GM21723 (cell line): ENCODE data around the gene CELF5.
"Not testable (repeated sequence)": the region's sequence is repeated elsewhere in the genome, so short reads cannot be mapped to it uniquely, and the experiment has no call there.

Experiments used
- ATAC-seq: cut with Tn5 transposase; IDR thresholded peaks from one replicate; pipeline ENCODE4 v1.9.1; 2021; ENCODE audit warnings: mild to moderate bottlenecking, moderate library complexity; ENCODE audit not compliant: unreplicated experiment

CELF5 gene

DNA sequence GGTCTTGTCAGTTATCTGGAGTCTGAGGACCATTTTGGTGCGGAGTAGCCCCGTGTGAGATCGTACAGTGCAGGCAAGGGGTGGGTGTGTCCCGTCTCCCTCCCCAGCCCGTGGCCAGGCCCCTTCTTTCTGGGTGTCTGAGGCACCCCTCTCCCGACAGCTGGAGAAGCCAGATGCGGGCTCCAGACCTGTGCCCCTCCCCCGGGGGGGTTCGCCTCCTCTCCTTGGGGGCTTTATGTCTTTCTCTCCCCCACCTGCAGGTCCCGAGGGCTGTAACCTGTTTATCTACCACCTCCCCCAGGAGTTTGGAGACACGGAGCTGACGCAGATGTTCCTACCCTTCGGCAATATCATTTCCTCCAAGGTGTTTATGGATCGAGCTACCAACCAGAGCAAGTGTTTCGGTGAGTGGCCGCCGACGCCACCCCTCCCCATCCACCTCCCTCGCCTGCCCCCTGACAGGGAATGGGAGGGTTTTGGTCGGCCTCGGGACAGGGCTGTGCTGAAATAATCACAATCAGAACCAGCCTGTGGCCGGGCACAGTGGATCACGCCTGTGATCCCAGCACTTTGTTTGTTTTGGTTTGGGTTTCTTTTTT, 65.6 kb downstream of the CELF5 start:
- ATAC-seq: no peak

DNA sequence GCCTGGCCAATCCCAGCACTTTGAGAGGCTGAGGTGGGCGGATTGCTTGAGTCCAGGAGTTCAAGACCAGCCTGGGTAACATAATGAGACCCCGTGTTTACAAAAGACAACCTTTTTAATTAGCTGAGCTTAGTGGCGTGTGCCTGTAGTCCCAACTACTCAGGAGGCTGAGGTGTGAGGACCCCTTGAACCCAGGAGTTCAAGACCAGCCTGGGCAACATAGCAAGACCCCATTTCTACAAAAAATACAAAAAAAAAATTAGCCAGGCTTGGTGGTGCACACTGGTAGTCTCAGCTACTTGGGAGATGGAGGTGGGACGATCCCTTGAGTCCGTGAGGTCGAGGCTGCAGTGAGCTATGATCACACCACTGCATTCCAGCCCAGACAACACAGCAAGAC, 66.4 kb downstream of the CELF5 start:
- ATAC-seq: not testable (repeated sequence)

DNA sequence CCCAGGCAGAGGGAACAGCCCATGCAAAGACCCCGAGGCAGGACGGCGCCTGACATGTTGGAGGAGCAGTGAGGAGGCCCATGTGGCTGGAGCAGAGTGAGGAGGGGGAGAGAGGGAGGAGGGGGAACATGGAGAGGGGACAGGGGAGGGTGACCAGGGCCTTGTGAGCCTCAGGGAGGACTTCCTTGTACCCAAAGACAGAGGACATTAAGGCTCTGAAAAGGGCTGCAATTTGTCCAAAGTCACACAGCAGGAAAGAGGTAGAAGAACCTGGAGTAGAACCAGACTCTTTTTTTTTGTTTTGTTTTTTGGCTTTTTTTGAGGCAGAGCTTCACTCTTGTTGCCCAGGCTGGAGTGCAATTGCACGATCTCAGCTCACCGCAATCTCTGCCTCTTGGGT, 67.2 kb downstream of the CELF5 start:
- no peak for ATAC-seq

DNA sequence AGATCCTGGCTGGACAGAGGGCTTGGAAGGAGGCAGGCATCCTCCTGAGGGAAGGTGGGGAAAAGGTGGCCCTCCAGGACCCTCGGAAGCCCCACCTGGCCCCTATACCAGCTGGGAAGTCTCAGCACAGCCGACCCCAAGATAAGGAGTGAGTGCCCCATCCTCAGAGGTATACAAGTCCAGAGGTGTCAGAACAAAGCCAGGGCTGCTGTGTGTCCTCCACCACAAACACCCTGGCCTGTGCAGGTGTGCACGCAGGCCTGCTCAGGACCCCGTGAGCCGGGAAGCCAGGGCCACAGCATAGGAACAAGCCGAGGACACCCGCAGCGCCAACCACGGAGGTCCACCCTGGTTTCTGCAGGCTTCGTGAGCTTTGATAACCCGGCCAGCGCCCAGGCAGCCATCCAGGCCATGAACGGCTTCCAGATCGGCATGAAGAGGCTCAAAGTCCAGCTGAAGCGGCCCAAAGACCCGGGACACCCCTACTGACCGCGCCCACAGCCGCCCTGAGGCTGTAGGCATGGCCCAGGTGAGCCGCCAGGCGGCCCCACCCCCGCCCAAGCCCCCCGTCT, 68.6 kb downstream of the CELF5 start:
- no peak for ATAC-seq

DNA sequence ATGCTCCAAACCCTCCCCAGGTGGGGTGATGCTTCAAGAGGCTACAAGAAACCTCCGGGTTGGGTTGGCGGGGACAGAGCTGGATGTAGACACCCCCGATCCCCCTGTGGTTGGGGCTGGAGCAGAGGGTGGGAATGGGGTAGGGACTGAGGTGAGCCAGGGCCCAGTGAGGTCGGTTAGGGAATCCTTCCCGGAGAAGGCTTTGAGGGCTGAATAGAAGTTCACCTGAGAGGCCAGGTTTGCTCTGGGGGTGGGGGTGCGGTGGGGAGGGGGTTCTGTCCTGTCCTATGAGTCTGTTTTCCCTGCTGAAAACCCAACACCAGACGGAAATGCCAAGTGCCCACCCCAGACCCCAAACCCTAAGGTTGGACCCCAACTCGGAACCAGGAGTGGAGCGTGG, 69.1 kb downstream of the CELF5 start:
- no peak for ATAC-seq

DNA sequence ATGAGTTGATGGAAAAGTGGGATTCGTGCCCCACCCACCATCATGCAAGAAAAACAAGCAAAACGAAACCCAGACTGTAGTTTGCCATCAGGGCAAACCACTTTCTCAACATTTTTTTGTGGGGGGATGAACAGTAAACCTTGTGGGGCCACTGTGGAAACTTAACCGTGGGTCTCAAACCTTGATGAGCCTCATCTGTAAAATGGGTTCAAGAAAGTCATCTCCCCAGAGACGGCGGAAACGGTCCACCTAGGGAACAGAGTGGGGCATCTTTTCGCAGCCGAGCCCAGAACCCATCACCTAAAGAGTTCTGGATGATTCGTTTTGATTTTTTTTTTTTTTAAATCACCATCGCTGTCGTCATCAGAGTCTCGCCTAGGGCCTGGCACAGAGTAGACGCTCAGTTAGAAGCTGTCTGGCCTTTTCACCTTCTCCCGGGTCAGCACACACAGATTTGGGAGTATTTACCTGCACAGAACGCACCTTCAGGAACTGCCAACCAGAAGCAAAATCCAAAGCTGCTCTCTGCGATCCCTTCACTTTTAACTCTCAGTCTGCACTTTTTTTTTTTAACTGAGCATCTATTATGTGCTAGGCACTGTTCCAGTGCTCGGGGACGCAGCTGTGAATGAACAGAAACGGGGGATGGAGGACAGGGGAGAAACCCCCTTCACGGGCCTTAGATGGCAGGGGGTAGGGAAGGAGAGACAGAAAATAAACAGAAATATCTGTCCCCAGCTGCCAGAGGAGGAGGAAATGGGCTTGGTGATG, 69.8 kb downstream of the CELF5 start:
- ATAC-seq: no peak

DNA sequence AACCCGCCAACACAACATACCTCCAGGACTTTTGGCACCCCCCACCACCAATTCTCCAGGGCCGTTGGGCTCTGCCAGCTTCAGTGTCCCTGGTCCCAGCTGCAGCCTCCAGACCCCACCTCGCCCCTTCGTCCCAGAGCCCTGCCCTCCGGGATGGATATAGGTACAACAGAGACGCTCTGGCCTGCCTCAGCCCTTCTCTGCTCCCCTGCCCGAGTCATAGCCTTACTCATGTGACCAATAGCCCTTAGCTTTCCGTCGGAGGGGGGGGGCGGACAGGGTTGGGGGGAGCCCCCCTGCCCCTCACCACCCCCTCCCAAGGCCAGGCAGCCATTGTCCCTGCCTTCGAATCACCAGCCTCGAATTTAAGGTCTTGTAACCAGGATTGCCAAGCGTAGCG, 71.1 kb downstream of the CELF5 start:
- ATAC-seq: no peak

DNA sequence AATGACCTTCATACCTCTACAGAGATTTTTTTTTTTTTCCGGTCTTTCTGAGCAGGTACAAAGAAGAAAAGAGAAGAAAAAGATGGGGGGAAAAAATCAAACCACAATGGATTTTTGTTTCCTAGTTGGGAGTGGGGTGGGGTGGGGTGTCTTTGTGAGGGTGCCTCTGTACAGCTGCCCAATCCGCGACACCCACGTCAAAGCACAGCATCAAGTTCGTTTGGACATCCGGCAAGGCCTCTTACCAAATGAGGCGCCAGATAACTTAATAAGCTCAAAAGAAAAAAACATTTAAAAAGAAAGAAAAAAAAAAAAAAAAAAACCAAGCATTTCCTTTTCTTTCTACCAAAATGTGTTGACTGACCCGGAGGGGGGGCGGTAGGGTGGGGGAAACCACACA, 71.6 kb downstream of the CELF5 start:
- no peak for ATAC-seq

DNA sequence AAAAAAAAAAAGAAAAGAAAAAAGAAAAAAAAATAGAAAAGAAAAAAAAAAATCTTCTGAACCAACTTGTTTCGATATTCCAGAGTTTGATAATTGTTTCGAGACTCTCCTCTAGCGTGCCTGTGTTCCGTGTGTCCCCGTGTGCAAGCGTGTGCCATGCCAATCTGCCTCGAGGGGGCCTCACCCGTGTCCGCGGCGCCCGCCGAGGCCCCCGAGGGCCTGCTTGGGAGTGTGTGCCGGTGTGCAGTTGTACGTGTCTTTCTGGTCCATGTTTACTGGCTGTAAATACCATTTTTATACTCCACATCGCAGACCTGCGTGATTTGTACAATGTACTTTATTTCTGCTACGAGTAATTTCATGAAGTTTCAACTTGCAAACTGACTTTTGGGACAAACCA, 72.0 kb downstream of the CELF5 start:
- no peak for ATAC-seq

DNA sequence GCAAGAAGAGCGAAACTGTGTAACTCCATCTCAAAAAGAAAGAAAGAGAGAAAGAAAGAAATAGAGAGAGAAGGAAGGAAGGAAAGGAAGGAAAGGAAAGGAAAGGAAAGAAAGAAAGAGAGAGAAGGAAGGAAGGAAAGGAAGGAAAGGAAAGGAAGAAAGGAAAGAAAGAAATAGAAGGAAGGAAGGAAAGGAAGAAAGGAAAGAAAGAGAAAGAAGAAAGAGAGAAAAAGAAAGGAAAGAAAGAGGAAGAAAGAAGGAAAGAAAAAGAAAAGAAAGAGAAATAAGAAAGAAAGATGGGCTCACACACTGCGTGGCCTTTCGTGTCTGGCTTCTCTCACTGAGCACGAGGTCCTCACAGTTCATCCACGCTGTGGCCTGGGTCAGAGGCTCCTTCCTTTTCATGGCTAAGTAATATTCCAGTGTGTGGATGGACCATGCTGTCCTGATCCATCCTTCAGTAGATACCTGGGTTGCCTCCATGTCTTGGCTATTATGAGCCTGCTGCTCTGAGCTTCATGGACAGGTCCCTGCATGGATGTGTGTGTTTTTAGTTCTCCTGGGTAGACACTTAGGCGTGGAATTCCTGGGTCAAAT, 74.5 kb downstream of the CELF5 start:
- no peak for ATAC-seq

DNA sequence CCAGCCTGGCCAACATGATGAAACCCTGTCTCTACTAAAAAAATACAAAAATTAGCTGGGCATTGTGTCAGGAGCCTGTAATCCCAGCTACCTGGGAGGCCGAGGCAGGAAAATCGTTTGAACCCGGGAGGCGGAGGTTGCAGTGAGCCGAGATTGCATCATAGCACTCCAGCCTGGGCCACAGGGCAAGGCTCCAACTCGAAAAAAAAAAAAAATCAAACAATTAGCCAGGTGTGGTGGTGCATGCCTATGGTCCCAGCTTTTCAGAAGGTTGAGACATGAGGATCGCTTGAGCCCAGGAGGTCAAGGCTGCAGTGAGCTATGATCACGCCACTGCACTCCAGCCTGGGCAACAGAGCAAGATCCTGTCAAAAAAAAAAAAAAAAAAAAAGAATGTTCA, 76.1 kb downstream of the CELF5 start:
- ATAC-seq: not testable (repeated sequence)

DNA sequence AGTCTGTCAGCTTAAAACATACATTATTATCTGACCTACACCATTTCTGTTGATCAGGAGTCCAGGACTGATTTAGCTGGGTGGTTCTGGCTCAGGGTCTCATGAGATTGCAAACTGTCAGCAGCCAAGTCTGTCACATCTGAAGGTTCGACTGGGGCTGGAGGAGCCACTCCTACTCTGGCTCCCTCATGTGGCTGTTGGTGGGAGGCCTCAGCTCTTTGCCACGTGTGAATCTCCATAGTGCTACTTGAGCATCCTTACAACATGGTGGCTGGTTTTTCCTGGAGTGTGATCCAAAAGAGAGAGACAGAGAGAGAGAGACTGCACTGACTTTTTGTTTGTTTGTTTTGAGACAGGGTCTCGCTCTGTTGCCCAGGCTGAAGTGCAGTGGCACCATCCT, 78.3 kb downstream of the CELF5 start:
- ATAC-seq: no peak

DNA sequence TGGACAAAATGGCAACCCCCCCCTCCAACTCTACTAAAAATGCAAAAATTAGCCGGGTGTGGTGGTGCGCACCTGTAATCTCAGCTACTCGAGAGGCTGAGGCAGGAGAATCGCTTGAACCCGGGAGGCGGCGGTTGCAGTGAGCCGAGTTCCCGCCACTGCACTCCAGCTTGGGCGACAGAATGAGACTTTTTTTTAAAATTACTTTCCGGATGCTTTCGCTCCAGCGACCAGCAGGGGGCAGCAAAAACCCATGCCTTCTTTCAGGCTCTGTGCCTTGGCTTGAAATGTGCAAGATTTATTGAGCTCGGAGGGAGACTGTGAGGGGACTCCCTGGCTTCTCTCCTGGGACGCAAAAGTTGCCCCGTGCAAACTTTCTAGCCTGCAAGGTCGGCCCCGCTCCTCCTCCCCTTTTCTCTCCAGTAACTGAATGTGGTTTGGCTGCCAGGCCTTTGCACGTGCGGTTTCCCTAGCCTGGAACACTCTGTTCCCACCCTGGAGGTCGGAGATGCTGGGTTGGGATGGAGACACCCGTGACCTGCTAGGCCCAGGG, 80.5 kb downstream of the CELF5 start:
- ATAC-seq: no peak

DNA sequence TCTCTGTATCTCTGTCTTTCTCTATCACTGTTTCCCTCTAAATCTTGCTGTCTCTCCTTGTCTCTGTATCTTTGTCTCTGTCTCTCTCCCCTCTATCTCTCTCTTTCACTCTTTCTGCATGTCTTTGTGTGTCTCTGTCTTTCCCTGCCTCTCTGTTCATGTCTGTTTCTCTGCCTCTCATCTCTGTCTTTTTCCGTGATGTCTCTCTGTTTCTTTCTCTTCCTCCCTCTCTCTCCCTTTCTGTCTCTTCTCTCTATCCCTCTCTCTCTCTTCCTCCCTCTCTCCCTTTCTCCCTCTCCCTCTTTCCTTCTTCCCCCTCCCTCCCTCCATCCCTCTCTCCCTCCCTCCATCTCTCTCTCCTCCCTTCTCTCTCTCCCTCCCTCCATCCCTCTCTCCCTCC, 85.3 kb downstream of the CELF5 start:
- ATAC-seq: no peak

DNA sequence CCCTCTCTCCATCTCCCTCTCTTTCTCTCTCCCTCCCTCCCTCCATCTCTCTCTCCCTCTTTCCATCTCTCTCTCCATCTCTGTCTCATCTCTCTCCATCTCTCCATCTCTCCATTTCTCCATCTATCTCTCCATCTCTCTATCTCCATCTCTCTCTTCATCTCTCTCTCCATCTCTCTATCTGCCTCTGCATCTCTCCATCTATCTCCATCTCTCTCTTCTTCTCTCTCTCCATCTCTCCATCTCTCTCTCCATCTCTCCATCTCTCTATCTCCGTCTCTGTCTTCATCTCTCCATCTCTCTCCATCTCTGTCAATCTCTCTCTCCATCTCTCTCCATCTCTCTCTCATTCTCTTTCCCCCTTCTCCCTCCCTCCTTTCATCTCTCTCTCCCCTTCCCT, 85.8 kb downstream of the CELF5 start:
- no peak for ATAC-seq

DNA sequence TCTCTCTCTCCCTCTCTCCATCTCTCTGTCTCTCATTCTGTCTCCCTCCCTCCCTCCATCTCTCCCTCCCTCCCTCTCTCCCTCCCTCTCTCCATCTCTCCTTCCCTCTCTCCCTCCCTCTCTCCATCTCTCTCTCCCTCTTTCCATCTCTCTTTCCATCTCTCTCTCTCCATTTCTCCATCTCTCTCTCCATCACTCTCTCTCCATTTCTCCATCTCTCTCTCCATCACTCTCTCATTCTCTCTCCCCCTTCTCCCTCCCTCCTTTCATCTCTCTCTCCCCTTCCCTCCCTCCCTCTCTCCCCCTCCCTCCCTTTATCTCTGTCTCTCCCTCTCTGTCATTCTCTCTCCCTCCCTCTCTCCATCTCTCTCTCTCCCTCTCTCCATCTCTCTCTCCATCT, 86.2 kb downstream of the CELF5 start:
- no peak for ATAC-seq

DNA sequence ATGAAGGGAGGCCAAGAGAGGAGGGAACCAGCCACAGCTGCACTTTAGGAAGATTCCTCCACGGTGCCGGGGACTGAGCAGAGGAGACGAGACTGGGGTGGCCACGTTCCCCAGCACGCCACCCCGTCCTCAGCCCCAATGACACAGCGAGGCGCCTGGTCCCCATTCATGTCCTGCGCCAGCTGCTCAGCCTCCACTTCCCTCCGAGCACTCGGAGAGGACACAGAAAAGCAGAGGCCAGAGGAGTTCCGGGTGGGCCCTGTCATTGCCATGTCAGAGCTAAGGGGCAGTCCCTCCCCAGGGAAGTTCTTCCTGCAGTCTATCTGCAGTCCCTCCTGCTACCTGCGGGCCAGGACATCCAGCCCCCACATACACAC, 88.7 kb downstream of the CELF5 start:
- no peak for ATAC-seq

DNA sequence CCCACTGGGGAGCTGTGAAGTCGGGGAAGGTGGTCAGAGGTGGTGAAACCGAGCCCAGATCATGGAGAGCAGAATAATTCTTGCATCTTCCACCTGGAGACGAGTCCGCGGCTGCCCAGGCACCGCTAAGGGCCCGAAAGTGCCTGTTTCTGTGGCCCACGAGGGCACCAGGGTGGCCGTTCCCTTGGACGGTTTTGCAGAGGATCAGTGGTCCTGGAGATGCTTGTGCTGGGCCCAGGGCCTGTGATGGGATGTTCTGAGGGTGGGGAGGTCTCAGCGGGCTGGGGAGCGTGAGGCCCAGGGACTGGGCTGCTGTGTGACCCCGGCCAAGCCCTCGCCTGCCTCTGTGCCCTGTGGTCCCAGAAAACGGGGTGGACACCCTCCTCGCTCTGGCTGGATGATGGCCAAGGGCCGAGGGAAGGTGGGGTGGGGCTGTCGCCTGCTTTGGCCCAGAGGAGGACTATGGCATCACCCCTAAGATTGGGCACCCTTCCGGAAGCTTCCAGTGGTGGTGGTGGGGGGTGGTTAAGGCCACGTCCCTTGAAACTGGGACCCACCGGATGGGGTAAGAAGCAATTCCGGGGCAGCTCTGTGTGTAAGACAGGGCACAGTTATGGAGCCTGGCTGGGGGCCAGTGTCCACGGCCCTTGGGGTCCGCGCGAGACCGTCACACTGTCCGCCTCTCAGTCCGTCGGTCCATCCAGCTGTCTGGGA, 90.7 kb downstream of the CELF5 start:
- no peak for ATAC-seq

DNA sequence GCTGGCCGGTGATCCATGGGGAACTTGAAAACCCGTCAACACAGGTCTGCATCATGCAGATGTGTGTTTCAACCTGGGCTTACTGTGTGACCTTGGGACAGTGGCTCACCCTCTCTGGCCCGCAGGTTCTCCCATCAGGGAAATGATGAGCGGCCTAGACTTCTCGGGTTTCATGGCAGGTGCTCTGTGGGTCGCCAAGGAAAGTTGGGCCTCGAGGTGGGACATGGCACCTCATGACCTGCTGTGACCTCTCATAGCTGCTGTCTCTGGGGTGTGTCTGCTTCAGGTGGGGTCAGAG, 91.2 kb downstream of the CELF5 start:
- ATAC-seq: no peak

DNA sequence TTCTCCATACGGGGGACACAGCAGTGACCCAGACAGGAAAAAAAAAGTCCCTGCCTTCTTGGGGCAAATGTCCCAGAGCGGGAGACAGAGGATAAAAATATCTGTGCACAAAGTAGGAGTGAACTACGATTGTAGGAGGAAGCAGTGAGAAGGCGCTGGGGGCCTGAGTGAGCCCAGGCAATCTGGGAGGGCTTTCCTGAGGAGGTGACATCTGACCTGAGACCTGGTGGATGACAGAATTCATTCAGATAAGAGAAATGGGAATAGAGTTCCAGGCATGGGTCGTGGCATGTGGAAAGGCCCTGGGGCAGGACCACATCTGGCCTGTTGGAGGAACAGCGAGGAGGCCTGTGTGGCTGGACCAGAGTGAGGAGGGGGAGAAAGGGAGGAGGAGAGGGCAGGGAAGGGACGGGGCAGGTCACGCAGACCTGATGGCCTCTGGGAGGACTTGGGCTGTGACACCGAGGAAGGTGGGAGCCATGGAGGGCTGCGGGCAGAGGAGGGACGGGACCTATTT, 91.7 kb downstream of the CELF5 start:
- no peak for ATAC-seq

DNA sequence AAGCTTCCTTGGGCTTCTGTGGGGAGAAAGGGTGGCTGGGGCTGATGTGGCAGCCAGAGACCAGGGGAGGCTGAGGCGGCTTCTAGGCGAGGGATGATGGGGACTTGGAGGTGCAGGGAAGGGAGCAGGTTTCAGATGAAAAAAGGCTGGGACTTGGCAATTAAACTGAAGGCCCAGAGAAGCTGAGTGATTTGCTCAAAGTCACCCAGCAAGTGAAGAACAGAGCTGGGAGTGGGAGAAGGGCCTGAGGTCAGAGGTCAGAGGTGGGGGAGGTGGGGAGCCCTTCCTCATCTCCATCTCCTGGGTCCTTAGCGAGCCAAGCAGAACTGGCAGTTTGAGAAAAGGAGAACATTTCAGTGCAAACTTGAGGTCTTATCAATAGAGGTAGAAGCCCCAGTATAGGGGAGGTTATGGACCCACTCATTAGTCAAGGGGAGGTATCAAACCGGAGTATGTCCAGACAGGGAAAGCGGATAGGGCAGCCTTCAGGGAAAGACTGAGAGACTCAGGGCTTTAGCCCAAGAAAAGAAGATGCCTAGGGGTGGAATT, 92.3 kb downstream of the CELF5 start:
- ATAC-seq: no peak
